LNCaP clone FGC (cell line): Measurements from ENCODE around the gene LY6G5C.

Source experiments
- DNase-seq: peaks from one replicate; pipeline ENCODE4 v3.0.0-alpha.2; 2011; ENCODE audit warnings: low read depth
- H3K4me3 ChIP-seq: 2 replicates; pipeline ENCODE4 v1.5.1; 2011; ENCODE audit warnings: mild to moderate bottlenecking, low read depth, low read length, control low read depth
- CTCF ChIP-seq: IDR thresholded peaks from 2 replicates; pipeline ENCODE4 v1.5.1; 2012; ENCODE audit warnings: mild to moderate bottlenecking; ENCODE audit not compliant: control insufficient read depth, insufficient read depth; ENCODE audit errors: extremely low read depth

Gene LY6G5C

GRCh38 chr6:31629014-31629413 is 51.9 kb downstream of the LY6G5C start:
- DNase-seq = no peak
- H3K4me3 ChIP-seq = no peak overlapping the region
- TF ChIP-seq CTCF = no peak

GRCh38 chr6:31627690-31628287 is 53.1 kb downstream of the LY6G5C start:
- no peak for DNase-seq
- no peak overlapping the region for H3K4me3 ChIP-seq
- no peak for TF ChIP-seq CTCF

GRCh38 chr6:31626952-31627351 is 53.9 kb downstream of the LY6G5C start:
- TF ChIP-seq CTCF = no peak
- DNase-seq = no peak
- H3K4me3 ChIP-seq = no peak overlapping the region
